Panc1 (cell line): ENCODE data around the gene SUCLA2. TPM values are rescaled to one million over a fixed set of nuclear protein-coding genes. Genes with fewer than 3 reads are reported as not detected.
A peak's percentile ranks its signal among the peaks of the same experiment; 100 is the strongest.

ENCODE experiments used
- ATAC-seq: fragments of 200-7000 bp; cut with Tn5 transposase; 2 replicates; pipeline ENCODE4 v1.9.1; 2020; ENCODE audit warnings: mild to moderate bottlenecking, moderate library complexity
- Bru-seq: library from RNA; stranded (reverse); fragments of 400-500 nt; gene quantifications from one replicate; lab custom pipeline; 2021; lab: Mats Ljungman, UMichigan
- BruChase-seq, 2 experiments: library from RNA; stranded (reverse); fragments of 400-500 nt; gene quantifications; one replicate each; lab custom pipeline; 2021; lab: Mats Ljungman, UMichigan
- BruUV-seq: library from RNA; stranded (reverse); fragments of 400-500 nt; replicated peaks from 2 replicates; lab custom pipeline; 2021; lab: Mats Ljungman, UMichigan
- CTCF ChIA-PET: fragments of 300-600 bp; sonication (Branson Sonifier 250); formaldehyde crosslinking; loops from one replicate; lab custom pipeline; 2022; ENCODE audit warnings: antibody characterized with exemption; lab: Charles Lee
- POLR2A ChIA-PET: fragments of 300-600 bp; sonication (Branson Sonifier 250); formaldehyde crosslinking; loops from one replicate; lab custom pipeline; 2022; ENCODE audit warnings: antibody characterized with exemption; lab: Charles Lee
- DNase-seq: peaks from one replicate; pipeline ENCODE4 v3.0.0-alpha.2; 2010; ENCODE audit warnings: low read depth, low spot score
- H3K27ac ChIP-seq: 2 replicates; pipeline ENCODE4 v1.5.1; 2011; ENCODE audit warnings: mild to moderate bottlenecking, low read length, inconsistent platforms
- H3K27me3 ChIP-seq: fragments of 200-500 bp; sonication (Bioruptor generic); 2 replicates; pipeline ENCODE4 v1.6.0; 2014; ENCODE audit warnings: low read length, inconsistent platforms; ENCODE audit not compliant: control insufficient read depth, insufficient read depth
- H3K36me3 ChIP-seq: fragments of 200-500 bp; sonication (Bioruptor generic); 2 replicates; pipeline ENCODE4 v1.5.1; 2014; ENCODE audit warnings: inconsistent platforms, mild to moderate bottlenecking, low read length, moderate library complexity; ENCODE audit not compliant: control insufficient read depth, insufficient read depth
- H3K4me1 ChIP-seq: 2 replicates; pipeline ENCODE4 v1.5.1; 2011; ENCODE audit warnings: inconsistent platforms, mild to moderate bottlenecking, low read length, moderate library complexity; ENCODE audit not compliant: control insufficient read depth, insufficient read depth
- H3K4me3 ChIP-seq, 2 experiments: 2 replicates each; pipeline ENCODE4 v1.5.1; 2011 to 2012; ENCODE audit warnings: low read depth in 2 of 2, low read length in 2 of 2, mild to moderate bottlenecking in 2 of 2, inconsistent platforms in 1 of 2, moderate library complexity in 1 of 2
- H3K9me3 ChIP-seq: fragments of 200-500 bp; sonication (Bioruptor generic); 2 replicates; pipeline ENCODE4 v1.5.1; 2014; ENCODE audit warnings: low read depth, mild to moderate bottlenecking, inconsistent platforms, low read length, moderate library complexity; ENCODE audit not compliant: control insufficient read depth, insufficient read depth
- CTCF ChIP-seq: fragments of 450-650 bp; IDR thresholded peaks from 2 replicates; pipeline ENCODE4 v1.5.1; 2017; ENCODE audit warnings: mild to moderate bottlenecking
- POLR2AphosphoS5 ChIP-seq: IDR thresholded peaks from 2 replicates; pipeline ENCODE4 v1.6.1; 2012; ENCODE audit warnings: mild to moderate bottlenecking, low read depth, low read length, moderate library complexity
- REST ChIP-seq, 2 experiments: IDR thresholded peaks; 2 replicates each; pipeline ENCODE4 v1.6.1; 2011 to 2012; ENCODE audit warnings: low read depth in 2 of 2, control low read depth in 1 of 2, low read length in 1 of 2, mild to moderate bottlenecking in 1 of 2, moderate library complexity in 1 of 2; ENCODE audit not compliant: insufficient read depth in 1 of 2
- SIN3A ChIP-seq: IDR thresholded peaks from 2 replicates; pipeline ENCODE4 v1.6.1; 2012; ENCODE audit warnings: low read depth, mild to moderate bottlenecking, low read length, moderate library complexity, borderline replicate concordance; ENCODE audit not compliant: insufficient read depth
- TCF7L2 ChIP-seq: IDR thresholded peaks from 2 replicates; pipeline ENCODE4 v1.6.1; 2011; ENCODE audit warnings: mild to moderate bottlenecking, low read depth, low read length, inconsistent platforms
- in situ Hi-C: cut with HindIII; loops from 2 replicates; pipeline ENCODE4 v1.10.0; 2016; ENCODE audit warnings: low sequenced_read_pairs, low pct_unique_long_range_greater_than_20kb
- intact Hi-C: fragments of 100-400 bp; cut with micrococcal nuclease; formaldehyde crosslinking; loops from one replicate; pipeline ENCODE4 v1.10.0; 2022; ENCODE audit not compliant: unreplicated experiment
- long read RNA-seq: library from polyadenylated mRNA; unstranded; transcript quantifications from one replicate; pipeline ENCODE4 v2.0.0, GENCODE V29; 2021; ENCODE audit not compliant: unreplicated experiment
- polyA plus RNA-seq: library from polyadenylated mRNA; unstranded; fragments of >200 nt; gene quantifications from one replicate; pipeline ENCODE4 v1.2.1, GENCODE V29; 2012; ENCODE audit warnings: missing spikeins; ENCODE audit not compliant: insufficient read length
- total RNA-seq: library from RNA; stranded (reverse); gene quantifications from one replicate; pipeline ENCODE4 v1.2.1, GENCODE V29; 2021; ENCODE audit not compliant: unreplicated experiment

The SUCLA2 gene
- total RNA-seq (28.1 TPM), Bru-seq, nascent RNA (percentile 69 among the genes with signal in this experiment), BruChase-seq, experiment 1, labeled RNA remaining after a 2-hour chase (percentile 66 among the genes with signal in this experiment), BruChase-seq, experiment 2, labeled RNA remaining after a 6-hour chase (percentile 71 among the genes with signal in this experiment)
- polyA plus RNA-seq: 27.1 TPM
- long read RNA-seq, transcript SUCLA2-219 (11 exons, 2,111 nt): major isoform, 87 of 99 reads
- long read RNA-seq, partial matches to known transcripts: 0 of 99 reads
- long read RNA-seq, other reads (novel, unspliced or antisense): 12 of 99 reads

GRCh38 chr13:48001114-48001881 is at the start of gene SUCLA2:
TSS of gene SUCLA2 (minus strand) at chr13:48001273. CDS start at chr13:48001269, 4 bp downstream.
- H3K36me3 ChIP-seq: no peaks in the 10 kb centered on the region; the same call in 1 of the 2 replicates
- in situ Hi-C loops: no loop called here
- H3K27me3 ChIP-seq: no peaks in the 10 kb centered on the region
- ChIA-PET CTCF (no interaction called here), POLR2A (no interaction called here)
- peak within 1 kb of the TSS; percentile 78 for H3K27ac ChIP-seq
- no peaks in the 10 kb centered on the region for H3K9me3 ChIP-seq
- intact Hi-C loops: no loop called here
- DNase-seq (peak; percentile 12), ATAC-seq (peak; percentile 100)
- H3K4me3 ChIP-seq: peak within 1 kb of the TSS; percentile 82 to 93
- H3K4me1 ChIP-seq: no peaks in the 10 kb centered on the region
- no peak for TF ChIP-seq REST (IDR thresholded peaks at IDR 0.05; ENCODE audit: insufficient read depth in 1 of 2, low read depth in 2 of 2, low read length in 1 of 2)
- TF ChIP-seq TCF7L2: no peak
- peak; percentile 70; the same call in 1 of the 2 replicates for TF ChIP-seq POLR2AphosphoS5
- no peak for TF ChIP-seq CTCF
- 0 out of 2 replicates have a peak, but pooled peaks have one; percentile 42 for TF ChIP-seq SIN3A
- no TSS peak for BruUV-seq

GRCh38 chr13:48050550-48050949 is 49.5 kb upstream of the SUCLA2 start:
- in situ Hi-C loops: no loop called here
- H3K27me3 ChIP-seq: no peaks in the 10 kb centered on the region
- no peaks in the 10 kb centered on the region for H3K4me1 ChIP-seq
- TF ChIP-seq CTCF (no peak), SIN3A (no peak), TCF7L2 (no peak)
- ChIA-PET POLR2A (no interaction called here), CTCF (interaction anchor here (0.7 kb wide), 1 partner anchor 44 kb away, joined by 4 read pairs; the partner anchor contains the start of gene MED4)
- BruUV-seq: no TSS peak
- H3K36me3 ChIP-seq: no peaks in the 10 kb centered on the region
- no peak for ATAC-seq
- H3K27ac ChIP-seq: no peak overlapping the region
- no peaks in the 10 kb centered on the region for H3K9me3 ChIP-seq
- DNase-seq: no peak
- H3K4me3 ChIP-seq: no peak overlapping the region
- intact Hi-C loops: no loop called here
